T-helper 2 cell (primary cell): Measurements from ENCODE around the gene ZBTB44.
"Not testable (repeated sequence)": the region's sequence is repeated elsewhere in the genome, so short reads cannot be mapped to it uniquely, and the experiment has no call there.

ENCODE experiments used
- DNase-seq, 5 experiments: peaks; one replicate each; pipeline versions ENCODE4 v3.0.0 to v3.0.0-alpha.2; 2012 to 2022

Gene ZBTB44

GRCh38 chr11:130310622-130311021 lies 4.1 kb downstream of the ZBTB44 start:
- DNase-seq, result no peak

GRCh38 chr11:130308886-130309285 lies 5.8 kb downstream of the ZBTB44 start:
- peak in 1 of 5 experiments; percentile 44 for DNase-seq

- peak in 1 of 5 experiments; percentile 26 for DNase-seq
Measured at GRCh38 chr11:130308059-130308458, 6.7 kb downstream of the ZBTB44 start.

- DNase-seq, result peak in 1 of 5 experiments; percentile 57
Measured at GRCh38 chr11:130304651-130305050, 10.1 kb downstream of the ZBTB44 start.

GRCh38 chr11:130301002-130301401 lies 13.7 kb downstream of the ZBTB44 start:
- no peak for DNase-seq

- DNase-seq, result no peak
Measured at GRCh38 chr11:130300567-130300966, 14.2 kb downstream of the ZBTB44 start.

GRCh38 chr11:130299978-130300377 lies 14.7 kb downstream of the ZBTB44 start:
- DNase-seq, result no peak

GRCh38 chr11:130295657-130296056 lies 19.1 kb downstream of the ZBTB44 start:
- no peak for DNase-seq

GRCh38 chr11:130282111-130282510 lies 32.6 kb downstream of the ZBTB44 start:
- DNase-seq, result no peak

- DNase-seq, result not testable (repeated sequence)
Measured at GRCh38 chr11:130281341-130281740, 33.4 kb downstream of the ZBTB44 start.

GRCh38 chr11:130279989-130280388 lies 34.7 kb downstream of the ZBTB44 start:
- DNase-seq, result no peak

- peak in 1 of 5 experiments; percentile 34 for DNase-seq
Measured at GRCh38 chr11:130278745-130279144, 36.0 kb downstream of the ZBTB44 start.

- DNase-seq, result peak in 1 of 5 experiments; percentile 68
Measured at GRCh38 chr11:130278151-130278550, 36.6 kb downstream of the ZBTB44 start.

GRCh38 chr11:130272336-130272735 lies 42.4 kb downstream of the ZBTB44 start:
- DNase-seq, result no peak

- no peak for DNase-seq
Measured at GRCh38 chr11:130269326-130269943, 45.3 kb downstream of the ZBTB44 start.

- no peak for DNase-seq
Measured at GRCh38 chr11:130263351-130263750, 51.4 kb downstream of the ZBTB44 start.

GRCh38 chr11:130262424-130262823 lies 52.3 kb downstream of the ZBTB44 start:
- no peak for DNase-seq

GRCh38 chr11:130261571-130261970 lies 53.1 kb downstream of the ZBTB44 start:
- DNase-seq, result no peak

GRCh38 chr11:130260742-130261141 lies 54.0 kb downstream of the ZBTB44 start:
- DNase-seq, result no peak

- DNase-seq, result no peak
Measured at GRCh38 chr11:130260080-130260627, 54.6 kb downstream of the ZBTB44 start.

- not testable (repeated sequence) for DNase-seq
Measured at GRCh38 chr11:130251763-130252162, 63.0 kb downstream of the ZBTB44 start.

- DNase-seq, result not testable (repeated sequence)
Measured at GRCh38 chr11:130249929-130250328, 64.8 kb downstream of the ZBTB44 start.

GRCh38 chr11:130249371-130249770 lies 65.3 kb downstream of the ZBTB44 start:
- no peak for DNase-seq

- no peak for DNase-seq
Measured at GRCh38 chr11:130247319-130247718, 67.4 kb downstream of the ZBTB44 start.

GRCh38 chr11:130246738-130247137 lies 68.0 kb downstream of the ZBTB44 start:
- no peak for DNase-seq
